IMR-90 (cell line): ENCODE results near the gene IL11. TPM values are rescaled to one million over a fixed set of nuclear protein-coding genes. Genes with fewer than 3 reads are reported as not detected.
"Not testable (repeated sequence)": the region's sequence is repeated elsewhere in the genome, so short reads cannot be mapped to it uniquely, and the experiment has no call there.

ENCODE experiments used
- ATAC-seq: fragments of 200-7000 bp; cut with Tn5 transposase; 2 replicates; pipeline ENCODE4 v1.9.1; 2020; ENCODE audit warnings: low read depth, mild to moderate bottlenecking, moderate library complexity
- BruUV-seq: library from RNA; stranded (reverse); fragments of 400-500 nt; replicated peaks from 2 replicates; lab custom pipeline; 2021; lab: Mats Ljungman, UMichigan
- CTCF ChIA-PET: fragments of 300-600 bp; formaldehyde crosslinking; extraction: SDS; loops from one replicate; lab custom pipeline; 2021; ENCODE audit warnings: antibody characterized with exemption; lab: Yijun Ruan, JAX
- POLR2A ChIA-PET: fragments of 300-600 bp; sonication (Branson Sonifier 250); formaldehyde crosslinking; loops from one replicate; lab custom pipeline; 2022; ENCODE audit warnings: antibody characterized with exemption; ENCODE audit not compliant: unreplicated experiment; lab: Charles Lee
- DNase-seq: peaks from one replicate; pipeline ENCODE4 v3.0.0; 2013
- H2AFZ ChIP-seq: replicated peaks from 2 replicates; pipeline ENCODE3; 2013; ENCODE audit warnings: low read length, mild to moderate bottlenecking; ENCODE audit not compliant: poor library complexity
- H2AK5ac ChIP-seq: 2 replicates; pipeline ENCODE4 v1.6.1; 2013; ENCODE audit warnings: low read depth, low read length, inconsistent platforms
- H2AK9ac ChIP-seq: replicated peaks from 2 replicates; pipeline ENCODE3; 2013; ENCODE audit warnings: mild to moderate bottlenecking, low read depth, low read length, moderate library complexity; ENCODE audit not compliant: poor library complexity
- H2BK120ac ChIP-seq: 2 replicates; pipeline ENCODE4 v1.6.1; 2013; ENCODE audit warnings: low read depth, low read length, inconsistent platforms
- H2BK15ac ChIP-seq: 3 replicates; pipeline ENCODE4 v1.6.1; 2013; ENCODE audit warnings: low read depth, low read length, inconsistent platforms
- H2BK20ac ChIP-seq: 2 replicates; pipeline ENCODE4 v1.6.1; 2013; ENCODE audit warnings: low read depth, mild to moderate bottlenecking, inconsistent platforms, low read length, moderate library complexity
- H2BK5ac ChIP-seq: 2 replicates; pipeline ENCODE4 v1.6.1; 2013; ENCODE audit warnings: mild to moderate bottlenecking, low read depth, low read length, inconsistent platforms; ENCODE audit not compliant: poor library complexity, severe bottlenecking
- H3K14ac ChIP-seq: replicated peaks from 2 replicates; pipeline ENCODE4 v1.6.1; 2013; ENCODE audit warnings: low read depth, low read length, inconsistent platforms
- H3K18ac ChIP-seq: 2 replicates; pipeline ENCODE4 v1.6.1; 2013; ENCODE audit warnings: low read depth, low read length, control low read depth
- H3K23ac ChIP-seq: 2 replicates; pipeline ENCODE4 v1.6.1; 2013; ENCODE audit warnings: low read depth, low read length, inconsistent platforms
- H3K27ac ChIP-seq: 2 replicates; pipeline ENCODE4 v1.5.1; 2013; ENCODE audit warnings: mild to moderate bottlenecking, control low read depth, low read length; ENCODE audit not compliant: insufficient read depth
- H3K27me3 ChIP-seq: 2 replicates; pipeline ENCODE4 v1.6.1; 2013; ENCODE audit warnings: low read length; ENCODE audit not compliant: control insufficient read depth, insufficient read depth
- H3K36me3 ChIP-seq: 2 replicates; pipeline ENCODE4 v1.6.1; 2013; ENCODE audit warnings: low read length, mixed read lengths; ENCODE audit not compliant: control insufficient read depth, insufficient read depth
- H3K4ac ChIP-seq: 2 replicates; pipeline ENCODE4 v1.6.1; 2013; ENCODE audit warnings: low read depth, low read length, inconsistent platforms
- H3K4me1 ChIP-seq: 2 replicates; pipeline ENCODE4 v1.6.1; 2013; ENCODE audit warnings: low read length, mixed read lengths; ENCODE audit not compliant: control insufficient read depth, insufficient read depth
- H3K4me2 ChIP-seq: 2 replicates; pipeline ENCODE4 v1.6.1; 2013; ENCODE audit warnings: low read depth, mild to moderate bottlenecking, control low read depth, low read length, moderate library complexity
- H3K4me3 ChIP-seq: 2 replicates; pipeline ENCODE4 v1.5.1; 2013; ENCODE audit warnings: low read depth, mild to moderate bottlenecking, control low read depth, low read length, moderate library complexity; ENCODE audit not compliant: insufficient read depth
- H3K56ac ChIP-seq: 2 replicates; pipeline ENCODE4 v1.6.1; 2013; ENCODE audit warnings: low read length, inconsistent platforms; ENCODE audit not compliant: insufficient read depth; ENCODE audit errors: extremely low read depth
- H3K79me1 ChIP-seq, 2 experiments: 2 replicates each; pipeline ENCODE4 v1.6.1; 2013; ENCODE audit warnings: low read length in 2 of 2, inconsistent platforms in 1 of 2, low read depth in 1 of 2
- H3K9ac ChIP-seq: 2 replicates; pipeline ENCODE4 v1.6.1; 2013; ENCODE audit warnings: low read depth, low read length, control low read depth
- H3K9me1 ChIP-seq: 2 replicates; pipeline ENCODE4 v1.6.1; 2013; ENCODE audit warnings: low read length, inconsistent platforms; ENCODE audit not compliant: insufficient read depth
- H3K9me3 ChIP-seq: 2 replicates; pipeline ENCODE4 v1.6.1; 2013; ENCODE audit warnings: low read length; ENCODE audit not compliant: control insufficient read depth, insufficient read depth
- H4K20me1 ChIP-seq: 2 replicates; pipeline ENCODE4 v1.6.1; 2013; ENCODE audit warnings: low read length, inconsistent platforms; ENCODE audit not compliant: insufficient read depth
- H4K5ac ChIP-seq: 2 replicates; pipeline ENCODE4 v1.6.1; 2013; ENCODE audit warnings: mild to moderate bottlenecking, low read depth, low read length, control low read depth
- H4K8ac ChIP-seq, 2 experiments: 2 replicates each; pipeline ENCODE4 v1.6.1; 2013; ENCODE audit warnings: low read depth in 2 of 2, low read length in 2 of 2, control low read depth in 1 of 2, inconsistent platforms in 1 of 2
- H4K91ac ChIP-seq: 2 replicates; pipeline ENCODE4 v1.6.1; 2013; ENCODE audit warnings: low read depth, low read length, inconsistent platforms; ENCODE audit not compliant: insufficient read depth
- CHD1 ChIP-seq: IDR thresholded peaks from 2 replicates; pipeline ENCODE4 v1.6.1; 2012; ENCODE audit warnings: low read depth, low read length, improper control_type of control experiment
- NFE2L2 ChIP-seq: fragments of 150-350 bp; IDR thresholded peaks from 2 replicates; pipeline ENCODE4 v1.6.1; 2016; ENCODE audit warnings: low read depth, mild to moderate bottlenecking, low read length
- POLR2A ChIP-seq: IDR thresholded peaks from 2 replicates; pipeline ENCODE4 v1.6.1; 2012; ENCODE audit warnings: mild to moderate bottlenecking, low read depth, low read length
- WGBS, 2 experiments: methylation state at CpG; one replicate each; pipeline versions ENCODE4 v1.1.5 to v1.1.7; 2013; ENCODE audit warnings: missing lambda C conversion rate in 2 of 2; ENCODE audit not compliant: insufficient read length in 1 of 2; ENCODE audit errors: extremely low coverage in 2 of 2; 5-methylcytosine and 5-hydroxymethylcytosine counted together
- dilution Hi-C: fragments of 300-500 bp; cut with HindIII; formaldehyde crosslinking; loops from one replicate; pipeline ENCODE4 v1.14.3; 2018; ENCODE audit warnings: low sequenced_read_pairs; ENCODE audit not compliant: unreplicated experiment
- in situ Hi-C: fragments of 300-500 bp; cut with MboI; formaldehyde crosslinking; loops from 3 replicates; pipeline ENCODE4 v1.14.3; 2019; ENCODE audit warnings: low sequenced_read_pairs, inconsistent platforms, mixed read lengths
- intact Hi-C: fragments of 100-400 bp; cut with micrococcal nuclease; formaldehyde crosslinking; loops from 2 replicates; pipeline ENCODE4 v1.10.0; 2022
- polyA plus RNA-seq, 3 experiments: library from polyadenylated mRNA; depleted of rRNA; stranded (reverse); fragments of >200 nt; gene quantifications; 2 replicates each; pipeline ENCODE4 v1.2.3, GENCODE V29; 2012; ENCODE audit warnings: low replicate concordance in 1 of 3
- total RNA-seq: library from RNA; depleted of rRNA; stranded (reverse); fragments of >200 nt; gene quantifications from 2 replicates; pipeline ENCODE4 v1.2.3, GENCODE V29; 2012

The IL11 gene
- total and polyA plus RNA-seq, 2 of the 4 experiments (the other 2 are of a cell fraction), result 14.3 to 33.6 TPM

DNA sequence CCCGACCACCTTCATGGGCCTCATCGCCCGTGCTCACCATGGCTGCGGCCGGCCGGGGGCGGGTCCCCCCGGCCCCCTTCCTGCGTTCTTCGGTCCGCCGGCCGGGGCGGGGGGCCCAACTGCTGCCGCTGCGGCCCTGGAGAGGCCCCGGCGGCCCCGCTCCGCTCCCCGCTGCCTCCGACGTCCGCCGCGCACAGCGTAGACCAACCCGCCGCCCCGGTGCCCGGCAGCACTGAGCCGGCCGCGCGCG is 37.2 kb upstream of the IL11 start, which contains the start of gene UBE2S:
Gene UBE2S, minus strand, starts transcription at position 239 of the 250 bp plus-strand sequence. Its CDS starts 199 bp downstream, at position 40.
- H3K9me1 ChIP-seq, result peaks cover 19% of the 10 kb centered on the region
- peaks cover 17% of the 10 kb centered on the region for H3K4me1 ChIP-seq
- peak; percentile 3 for ATAC-seq
- H3K9me3 ChIP-seq, BruUV-seq, DNase-seq, dilution Hi-C loops, CTCF ChIA-PET, H3K27me3 ChIP-seq, in situ Hi-C loops: not testable (repeated sequence)
- intact Hi-C loops, result loop anchor here (5.0 kb wide), 1 partner anchor 95 kb away; no protein-coding TSS in a partner anchor
- H4K91ac ChIP-seq, result peak within 1 kb of the TSS; percentile 100
- H3K79me1 ChIP-seq, result peaks cover 7 to 37% of the 10 kb centered on the region in 2 experiments
- peak within 1 kb of the TSS; percentile 96 for H3K18ac ChIP-seq
- peak within 1 kb of the TSS; percentile 100 for H2BK15ac ChIP-seq
- peak within 1 kb of the TSS; percentile 98 for H3K4me2 ChIP-seq
- H3K4me3 ChIP-seq, result peak within 1 kb of the TSS; percentile 64
- peaks cover 25% of the 10 kb centered on the region for H3K36me3 ChIP-seq
- peak within 1 kb of the TSS; percentile 100 for H2AK9ac ChIP-seq
- H2AFZ ChIP-seq, result peak within 1 kb of the TSS; percentile 96
- 0% methylated on average over 6 of the region's 36 CpGs; no CpG with 5 or more reads in 1 of the 2 experiments for WGBS, 2 experiments
- H3K14ac ChIP-seq, result peak within 1 kb of the TSS; percentile 99
- H4K20me1 ChIP-seq, result peaks cover 42% of the 10 kb centered on the region
- peak within 1 kb of the TSS; percentile 99 for H4K5ac ChIP-seq
- H3K23ac ChIP-seq, result peak within 1 kb of the TSS; percentile 96
- peak within 1 kb of the TSS; percentile 83 for H2BK20ac ChIP-seq
- peak within 1 kb of the TSS; percentile 76 for H3K9ac ChIP-seq
- peak within 1 kb of the TSS; percentile 99 for H2AK5ac ChIP-seq
- H3K56ac ChIP-seq, result peak within 1 kb of the TSS; percentile 95
- peak within 1 kb of the TSS; percentile 98 for H2BK120ac ChIP-seq
- POLR2A ChIA-PET, result interaction anchor here (0.7 to 1.4 kb wide), 5 partner anchors 11 to 142 kb away, joined by 3 to 9 read pairs (median 4); no protein-coding TSS in a partner anchor
- H2BK5ac ChIP-seq, result peak within 1 kb of the TSS; percentile 94
- H4K8ac ChIP-seq, result peak within 1 kb of the TSS; percentile 100
- TF ChIP-seq CHD1 (peak; percentile 94), POLR2A (peak; percentile 99), NFE2L2 (peak; percentile 33; the same call in 1 of the 2 replicates)
- peak within 1 kb of the TSS; percentile 100 for H3K4ac ChIP-seq
- peak within 1 kb of the TSS; percentile 94 for H3K27ac ChIP-seq
